Left ventricle myocardium inferior (tissue), 1 donor: ENCODE measurements around the gene RER1. TPM values are rescaled to one million over a fixed set of nuclear protein-coding genes. Genes with fewer than 3 reads are reported as not detected.

ENCODE experiments used
- DNase-seq: peaks from one replicate; pipeline ENCODE4 v3.0.0-alpha.2; 2020
- H3K27ac ChIP-seq: fragments of 200-600 bp; replicated peaks from 2 replicates; pipeline ENCODE4 v1.8.0; 2021
- H3K27me3 ChIP-seq: fragments of 200-600 bp; 2 replicates; pipeline ENCODE4 v1.8.0; 2021; ENCODE audit warnings: low read depth
- H3K36me3 ChIP-seq: fragments of 200-600 bp; 2 replicates; pipeline ENCODE4 v1.8.0; 2021
- H3K4me1 ChIP-seq: fragments of 200-600 bp; 2 replicates; pipeline ENCODE4 v1.8.0; 2021
- H3K4me3 ChIP-seq: fragments of 200-600 bp; 2 replicates; pipeline ENCODE4 v1.8.0; 2021; ENCODE audit warnings: mild to moderate bottlenecking, moderate library complexity
- H3K9me3 ChIP-seq: fragments of 200-600 bp; replicated peaks from 2 replicates; pipeline ENCODE4 v1.8.0; 2021
- CTCF ChIP-seq: fragments of 200-600 bp; IDR thresholded peaks from 2 replicates; pipeline ENCODE4 v1.8.0; 2021; ENCODE audit warnings: antibody characterized with exemption, mild to moderate bottlenecking, borderline replicate concordance
- intact Hi-C: fragments of 100-400 bp; cut with micrococcal nuclease; formaldehyde crosslinking; loops from one replicate; pipeline ENCODE4 v1.11.0; 2022
- long read RNA-seq: library from polyadenylated mRNA; unstranded; transcript quantifications from one replicate; pipeline ENCODE4 v2.0.0, GENCODE V29; 2021
- total RNA-seq: library from RNA; stranded (reverse); fragmentation: NEBNext Ultra II Directional; extraction: Animal tissue kit (Norgen Biotek cat#: 25700); gene quantifications from one replicate; pipeline ENCODE4 v1.2.1, GENCODE V29; 2021
- donor health status: DM: no; HTN: yes; CAD: no; lungs with severe emphysema.

The RER1 gene, protein sequence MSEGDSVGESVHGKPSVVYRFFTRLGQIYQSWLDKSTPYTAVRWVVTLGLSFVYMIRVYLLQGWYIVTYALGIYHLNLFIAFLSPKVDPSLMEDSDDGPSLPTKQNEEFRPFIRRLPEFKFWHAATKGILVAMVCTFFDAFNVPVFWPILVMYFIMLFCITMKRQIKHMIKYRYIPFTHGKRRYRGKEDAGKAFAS
- 80.5 TPM for total RNA-seq
- long read RNA-seq, transcript RER1-209 (7 exons, 3,044 nt), result major isoform, 106 of 179 reads
- long read RNA-seq, partial matches to known transcripts, result 2 of 179 reads
- long read RNA-seq, other reads (novel, unspliced or antisense), result 63 of 179 reads

DNA sequence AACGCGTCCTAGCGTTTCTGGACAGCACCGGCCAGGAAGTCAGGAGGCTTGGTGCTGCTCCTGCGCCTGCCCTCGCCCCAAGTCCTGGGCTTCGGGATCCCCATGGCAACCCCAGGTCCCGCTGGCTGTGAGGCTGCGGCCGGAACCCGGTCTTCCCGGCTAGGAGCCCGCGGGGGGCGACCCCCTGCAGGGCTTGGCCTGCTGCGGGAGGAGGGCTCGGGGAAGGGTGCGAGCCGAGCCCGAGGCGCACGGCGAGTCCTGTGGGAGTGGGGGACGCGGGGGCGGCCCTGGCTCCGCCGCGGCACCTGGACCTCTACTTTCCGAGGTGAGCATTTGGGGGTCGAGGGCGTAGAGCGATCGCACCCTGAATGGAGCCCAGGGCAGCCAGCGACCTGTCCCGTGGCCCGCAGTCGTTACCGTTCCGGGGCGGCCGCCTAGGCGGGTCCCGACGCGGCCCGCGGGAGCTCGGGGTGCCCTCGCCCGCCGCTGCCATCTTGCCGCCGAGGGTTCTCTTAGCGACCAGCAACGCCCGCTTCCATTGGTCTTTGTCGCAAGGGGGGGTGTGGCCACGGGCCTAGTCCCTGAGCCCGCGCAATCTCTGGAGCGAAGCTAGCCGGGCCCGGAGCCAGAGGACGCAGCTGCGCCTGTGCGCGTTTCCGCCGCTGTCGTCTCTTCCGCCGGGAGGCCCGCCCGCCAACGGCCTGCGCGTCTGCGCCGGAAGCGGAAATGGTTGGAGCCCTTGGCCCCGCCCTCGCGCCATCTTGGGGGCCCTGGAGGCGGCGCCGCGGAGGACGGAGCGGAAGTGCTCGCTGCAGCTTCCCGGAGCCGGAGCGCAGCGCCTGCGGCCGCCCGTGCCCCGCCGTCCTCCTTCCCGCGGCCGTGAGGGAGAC, at the start of gene RER1, which contains the start of gene MORN1:
Gene RER1, plus strand, starts transcription at position 801 of the 890 bp plus-strand sequence. CDS start 3,950 bp downstream, outside the sequence.
Gene MORN1, minus strand, starts transcription at position 514 of the 890 bp plus-strand sequence. Its CDS starts 21 bp downstream, at position 493.
- intact Hi-C loops, result no loop called here
- Histone ChIP-seq H3K9me3 (no peaks in the 10 kb centered on the region), H3K4me3 (peak within 1 kb of the TSS; percentile 91), H3K27ac (peak within 1 kb of the TSS; percentile 93), H3K27me3 (no peaks in the 10 kb centered on the region), H3K4me1 (peaks cover 52% of the 10 kb centered on the region), H3K36me3 (peaks cover 16% of the 10 kb centered on the region)
- TF ChIP-seq CTCF, result no peak
- peak; percentile 99 for DNase-seq

DNA sequence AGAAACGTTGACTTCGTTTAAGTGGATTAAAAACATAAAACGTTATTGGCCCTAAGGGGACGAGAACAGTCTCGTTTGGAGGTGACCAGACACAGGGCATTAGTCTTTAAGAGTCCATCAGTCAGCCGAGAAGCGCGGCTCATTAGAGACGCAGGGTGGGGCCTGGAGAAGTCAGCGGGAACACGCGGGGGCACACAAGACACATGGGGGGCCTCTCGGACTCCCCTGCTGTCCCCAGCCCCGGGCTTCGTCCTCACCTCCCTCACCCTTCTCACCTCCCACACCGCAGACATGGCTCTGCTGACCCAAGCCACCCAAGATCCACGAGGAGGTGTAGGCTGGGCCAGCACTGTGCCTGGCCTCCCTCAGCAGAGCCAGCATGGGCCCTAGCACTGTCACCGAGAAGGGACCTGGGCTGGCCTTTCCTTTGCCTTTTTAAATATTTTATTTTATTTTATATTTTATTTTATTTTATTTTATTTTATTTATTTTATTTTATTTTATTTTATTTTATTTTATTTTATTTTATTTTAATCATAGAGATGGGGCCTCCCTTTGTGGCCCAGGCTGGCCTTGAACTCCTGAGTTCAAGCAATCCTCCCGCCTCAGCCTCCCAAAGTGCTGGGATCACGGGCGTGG, 49.1 kb upstream of the RER1 start:
- intact Hi-C loops, result no loop called here
- H3K4me1 ChIP-seq, result no peaks in the 10 kb centered on the region
- DNase-seq, result no peak
- no peaks in the 10 kb centered on the region for H3K36me3 ChIP-seq
- no peaks in the 10 kb centered on the region for H3K27me3 ChIP-seq
- no peaks in the 10 kb centered on the region for H3K9me3 ChIP-seq
- TF ChIP-seq CTCF, result no peak
- H3K27ac ChIP-seq, result no peak overlapping the region
- H3K4me3 ChIP-seq, result no peak overlapping the region

- no peaks in the 10 kb centered on the region for H3K27me3 ChIP-seq
- no peak overlapping the region for H3K4me3 ChIP-seq
- DNase-seq, result no peak
- H3K27ac ChIP-seq, result no peak overlapping the region
- H3K4me1 ChIP-seq, result no peaks in the 10 kb centered on the region
- no peaks in the 10 kb centered on the region for H3K36me3 ChIP-seq
- intact Hi-C loops, result no loop called here
- H3K9me3 ChIP-seq, result no peaks in the 10 kb centered on the region
- no peak for TF ChIP-seq CTCF
Observed at GRCh38 chr1:2343023-2343935, 48.4 kb upstream of the RER1 start.

- intact Hi-C loops, result no loop called here
- no peaks in the 10 kb centered on the region for H3K4me1 ChIP-seq
- H3K27me3 ChIP-seq, result no peaks in the 10 kb centered on the region
- no peaks in the 10 kb centered on the region for H3K9me3 ChIP-seq
- no peak for TF ChIP-seq CTCF
- no peak for DNase-seq
- no peaks in the 10 kb centered on the region for H3K36me3 ChIP-seq
- no peak overlapping the region for H3K4me3 ChIP-seq
- no peak overlapping the region for H3K27ac ChIP-seq
Observed at GRCh38 chr1:2344121-2344681, 47.4 kb upstream of the RER1 start.
